Measurements from ENCODE around the gene DUXA. TPM values are rescaled to one million over a fixed set of nuclear protein-coding genes. Genes with fewer than 3 reads are reported as not detected.

Gene DUXA
- total RNA-seq, 1 donor from 2014 or later: not detected

Other genes with a start within 250 kb of the DUXA start
- not detected for gene USP29, start 47.5 kb downstream of the DUXA start, total RNA-seq
- gene ZIM3, start 22.3 kb downstream of the DUXA start, total RNA-seq: not detected
- 41.9 TPM for gene ZNF264, start 24.0 kb upstream of the DUXA start, total RNA-seq
- gene AURKC, start 63.5 kb upstream of the DUXA start, total RNA-seq: 1.7 TPM
- 13.6 TPM for gene ZNF805, start 73.1 kb upstream of the DUXA start, total RNA-seq
- gene ZNF460, start 113.0 kb upstream of the DUXA start, total RNA-seq: 51.4 TPM
- 5.3 TPM for gene ZNF543, start 153.0 kb upstream of the DUXA start, total RNA-seq
- 7.4 TPM for gene ZNF304, start 183.8 kb upstream of the DUXA start, total RNA-seq
- gene TRAPPC2B, start 196.1 kb upstream of the DUXA start, total RNA-seq: 6.9 TPM
- gene ZNF547, start 196.1 kb upstream of the DUXA start, total RNA-seq: 3.4 TPM
- 19.6 TPM for gene ZNF548, start 222.4 kb upstream of the DUXA start, total RNA-seq
- 12.6 TPM for gene ZNF17, start 243.7 kb upstream of the DUXA start, total RNA-seq

Measured in lower lobe of right lung (tissue), 1 donor.